HG03097 (cell line): ENCODE measurements around the gene USP43.
"Not testable (repeated sequence)": the region's sequence is repeated elsewhere in the genome, so short reads cannot be mapped to it uniquely, and the experiment has no call there.

ENCODE experiments used
- ATAC-seq: cut with Tn5 transposase; IDR thresholded peaks from one replicate; pipeline ENCODE4 v1.9.1; 2021; ENCODE audit not compliant: unreplicated experiment, low FRiP score

USP43 gene

DNA sequence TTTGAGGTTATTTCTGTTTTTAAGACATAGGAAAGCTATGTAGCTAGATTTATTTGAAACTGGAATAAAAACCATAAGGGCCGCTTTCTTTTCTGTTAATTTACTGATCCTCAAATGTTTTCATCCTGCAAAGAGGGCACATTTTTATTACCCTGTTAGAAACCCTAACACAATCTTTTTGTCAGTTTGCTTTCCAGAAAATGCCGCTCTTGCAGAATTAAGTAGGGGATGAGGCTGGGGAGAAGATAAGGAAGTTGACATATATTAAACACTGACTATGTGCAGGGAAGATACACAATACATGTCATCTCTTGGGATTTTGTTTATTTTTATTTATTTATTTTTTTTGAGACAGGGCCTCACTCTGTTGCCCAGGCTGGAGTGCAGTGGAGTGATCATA, 15.7 kb downstream of the USP43 start:
- ATAC-seq: no peak

DNA sequence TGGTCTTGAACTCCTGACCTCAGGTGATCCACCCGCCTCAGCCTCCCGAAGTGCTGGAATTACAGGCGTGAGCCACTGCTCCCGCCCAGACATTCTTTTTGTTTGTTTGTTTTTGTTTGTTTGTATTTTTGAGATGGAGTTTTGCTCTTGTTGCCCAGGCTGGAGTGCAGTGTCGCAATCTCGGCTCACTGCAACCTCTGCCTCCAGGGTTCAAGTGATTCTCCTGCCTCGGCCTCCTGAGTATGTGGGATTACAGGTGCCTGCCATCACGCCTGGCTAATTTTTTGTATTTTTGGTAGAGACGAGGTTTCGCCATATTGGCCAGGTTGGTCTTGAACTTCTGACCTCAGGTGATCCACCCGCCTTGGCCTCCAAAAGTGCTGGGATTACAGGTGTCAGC, 18.2 kb downstream of the USP43 start:
- not testable (repeated sequence) for ATAC-seq

DNA sequence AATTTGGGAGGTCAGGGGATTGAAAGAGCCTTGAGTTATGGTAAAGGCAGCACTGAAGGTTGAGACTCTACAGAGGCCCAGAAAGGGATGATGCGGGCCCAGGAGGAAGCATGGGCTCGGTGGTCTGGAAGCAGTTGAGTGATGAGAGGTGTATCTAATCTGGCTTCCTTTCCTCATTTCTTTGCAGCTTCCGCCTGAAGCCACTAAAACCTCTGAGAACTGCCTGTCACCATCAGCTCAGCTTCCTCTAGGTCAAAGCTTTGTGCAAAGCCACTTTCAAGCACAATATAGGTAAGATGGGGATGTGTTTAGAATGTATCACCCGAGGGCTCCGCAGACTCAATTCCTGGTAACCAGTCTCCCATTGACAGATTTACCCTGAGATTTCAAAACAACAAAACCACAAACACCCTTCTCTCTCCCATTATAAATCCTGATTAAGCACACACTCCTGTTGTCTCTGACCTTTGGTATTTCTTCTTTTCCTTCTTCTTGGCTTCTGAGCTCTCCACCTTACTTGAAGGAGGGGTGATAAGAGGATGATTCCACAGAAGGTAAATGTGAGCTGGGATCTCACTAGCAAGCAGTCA, 21.2 kb downstream of the USP43 start:
- no peak for ATAC-seq

DNA sequence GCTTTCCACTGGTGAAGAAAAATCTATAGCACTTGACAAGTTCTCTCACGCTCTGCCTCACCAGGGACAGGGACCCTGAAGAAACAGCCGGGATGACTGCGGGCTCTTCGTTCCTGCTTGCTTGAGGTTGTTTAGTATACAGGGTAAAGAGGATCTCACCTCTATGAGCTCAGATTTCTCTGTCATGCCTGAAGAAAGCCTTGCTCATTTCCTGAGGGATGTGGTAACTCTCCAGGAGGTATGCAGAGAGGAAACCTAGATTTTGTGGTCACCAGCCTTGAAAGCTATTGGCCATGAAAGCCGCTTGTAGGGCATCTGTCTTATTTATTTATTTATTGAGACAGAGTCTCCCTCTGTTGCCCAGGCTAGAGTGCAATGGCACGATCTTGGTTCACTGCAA, 23.2 kb downstream of the USP43 start:
- no peak for ATAC-seq

DNA sequence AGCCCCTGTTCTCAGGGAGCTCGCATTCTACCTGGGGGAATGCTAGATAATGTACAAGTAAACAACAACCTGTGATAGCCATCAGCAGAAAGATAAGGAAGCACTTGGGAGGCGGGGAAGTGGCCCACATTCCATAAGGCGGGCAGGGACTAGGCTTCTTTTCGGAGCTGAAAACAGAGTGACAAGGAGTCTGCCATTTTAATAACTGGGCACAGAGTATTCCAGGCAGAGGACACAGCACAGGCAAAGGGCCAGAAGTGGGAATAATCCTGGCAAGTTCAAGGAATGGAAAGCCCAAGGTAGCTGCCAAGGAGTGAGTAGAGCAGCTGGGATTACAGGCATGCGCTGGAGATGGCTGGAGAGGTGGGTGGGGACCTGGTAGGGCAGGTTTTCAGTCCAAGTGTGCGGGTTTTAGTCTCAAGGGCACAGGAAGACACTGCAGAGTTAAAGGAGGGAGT, 24.3 kb downstream of the USP43 start:
- ATAC-seq: no peak

DNA sequence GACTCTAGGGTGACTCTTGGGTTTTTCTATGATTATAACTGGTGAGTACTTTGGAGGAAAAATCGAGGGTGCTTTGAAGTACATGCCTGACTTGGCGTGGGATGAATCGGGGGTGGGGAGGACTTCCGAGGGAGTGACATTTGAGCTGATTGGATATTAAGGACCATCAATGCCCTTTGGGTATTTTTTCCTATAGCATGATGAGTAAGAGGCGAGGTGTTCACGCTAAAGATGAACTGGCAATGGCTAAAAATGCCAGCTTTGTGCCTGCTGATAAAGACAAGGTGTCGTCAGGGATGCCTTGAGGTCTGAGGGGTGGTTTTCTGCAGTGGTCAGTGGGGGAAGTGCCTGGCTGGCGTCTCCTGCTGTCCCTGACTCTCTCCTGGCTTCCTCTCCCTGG, 25.3 kb downstream of the USP43 start:
- ATAC-seq: no peak

DNA sequence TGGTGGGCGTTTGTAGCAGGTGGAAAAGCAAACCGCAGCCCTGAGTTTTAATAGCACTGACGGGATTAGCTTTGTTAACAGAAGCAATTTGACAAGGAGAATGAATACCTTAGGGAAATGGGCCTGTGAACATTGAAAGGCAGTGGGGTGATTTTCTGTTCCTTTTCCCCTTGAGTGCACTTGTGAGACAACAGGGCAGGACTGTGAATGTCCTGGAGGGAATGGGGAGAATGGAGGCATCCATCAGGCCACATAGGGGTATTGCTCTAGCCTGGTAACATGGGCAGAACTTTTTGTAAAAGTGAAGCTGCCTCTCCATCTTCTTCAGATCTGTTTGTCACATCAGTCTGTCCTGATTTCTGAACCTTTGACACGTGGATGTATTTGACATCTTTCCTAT, 26.2 kb downstream of the USP43 start:
- ATAC-seq: no peak

DNA sequence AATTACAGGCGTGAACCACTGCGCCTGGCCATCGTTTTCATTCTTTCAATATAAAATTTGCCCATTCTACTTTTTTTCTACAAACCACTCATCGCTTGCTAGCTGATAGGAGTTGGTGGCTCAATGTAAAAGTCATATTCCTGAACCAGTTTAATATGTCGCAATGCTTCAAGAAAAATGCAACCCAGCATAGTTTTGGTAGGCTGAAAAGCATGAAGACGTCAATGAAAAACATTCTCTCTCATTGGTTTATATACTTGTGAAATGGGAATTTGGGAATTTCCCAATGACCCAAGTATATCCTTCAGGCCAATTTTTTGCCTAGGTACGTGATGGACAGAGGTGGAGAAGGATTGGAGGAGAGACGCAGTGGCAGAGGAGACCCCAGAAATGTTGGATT, 26.9 kb downstream of the USP43 start:
- no peak for ATAC-seq

DNA sequence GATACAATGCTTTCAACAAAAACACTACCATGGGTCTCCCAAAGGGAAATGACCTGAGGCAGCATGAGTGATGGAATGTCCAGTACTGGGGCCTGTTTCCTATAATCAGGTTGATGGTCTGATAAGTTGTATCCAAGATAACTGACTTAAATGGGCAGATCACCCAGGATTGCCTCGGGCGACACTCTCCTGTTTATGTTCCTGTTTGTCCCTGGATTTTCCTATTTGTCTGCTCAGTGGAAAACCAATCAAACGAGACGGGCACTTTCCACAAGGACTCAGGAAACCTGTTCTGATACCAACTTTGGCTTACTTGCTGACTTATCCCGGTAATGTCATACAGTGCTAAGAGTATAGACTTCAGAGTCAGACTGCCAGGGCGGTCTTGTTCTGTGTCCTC, 27.4 kb downstream of the USP43 start:
- no peak for ATAC-seq

DNA sequence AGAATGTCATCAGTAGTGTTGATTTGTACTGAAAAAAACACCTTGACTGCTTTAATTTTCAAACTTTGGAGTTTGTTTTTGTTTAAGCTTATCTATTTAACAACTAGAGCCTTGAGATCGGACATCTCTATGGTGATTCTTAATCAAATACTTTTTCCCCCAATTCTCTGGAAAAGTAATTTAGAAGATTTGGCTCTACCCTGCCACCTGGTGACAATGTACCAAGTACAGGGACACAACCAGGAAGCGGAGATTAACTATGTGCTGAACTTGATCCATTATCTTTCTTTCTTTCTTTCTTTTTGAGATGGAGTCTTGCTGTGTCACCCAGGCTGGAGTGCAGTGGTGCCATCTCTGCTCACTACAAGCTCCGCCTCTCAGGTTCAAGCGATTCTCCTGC, 30.8 kb downstream of the USP43 start:
- no peak for ATAC-seq

DNA sequence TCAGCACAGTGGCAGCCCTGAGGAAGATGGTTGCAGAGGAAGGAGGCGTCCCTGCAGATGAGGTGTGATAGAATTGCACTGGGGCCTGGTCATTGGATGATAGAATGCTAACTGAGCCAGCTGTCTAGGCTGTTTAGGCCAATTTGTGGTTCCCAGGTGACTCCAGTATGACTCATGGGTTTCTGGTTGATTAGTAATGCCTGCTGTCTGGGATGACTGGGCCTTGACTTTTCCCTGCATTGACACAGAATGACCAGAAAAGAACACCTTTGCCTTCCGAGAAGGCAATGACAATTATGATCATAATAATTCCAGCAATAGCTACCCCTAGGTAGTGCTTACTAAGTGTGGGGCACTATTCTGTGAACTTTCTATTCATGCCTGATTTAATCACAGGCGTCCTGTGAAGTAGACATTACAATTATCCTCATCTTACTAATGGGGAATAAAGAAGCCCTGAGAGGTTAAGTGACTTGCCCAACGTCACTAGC, 31.5 kb downstream of the USP43 start:
- ATAC-seq: no peak

DNA sequence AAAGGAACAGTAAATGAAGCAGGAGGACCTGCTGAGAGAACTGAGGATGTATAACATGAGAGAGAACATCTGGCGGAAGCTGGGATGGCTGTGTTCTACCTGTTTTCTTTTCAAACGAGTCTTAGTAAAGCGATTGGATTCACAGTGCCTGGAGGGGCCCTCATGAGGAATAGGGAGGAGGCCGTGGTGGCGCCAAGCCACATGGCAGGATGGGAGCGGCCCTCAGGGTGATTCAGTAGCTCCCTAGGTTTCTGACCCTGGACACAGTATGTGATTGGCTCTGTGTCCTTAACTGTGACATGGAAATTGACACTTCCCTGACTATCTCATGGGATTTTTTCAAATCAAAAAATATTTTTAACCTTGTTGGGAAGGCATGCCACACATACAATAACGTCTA, 32.1 kb downstream of the USP43 start:
- no peak for ATAC-seq

DNA sequence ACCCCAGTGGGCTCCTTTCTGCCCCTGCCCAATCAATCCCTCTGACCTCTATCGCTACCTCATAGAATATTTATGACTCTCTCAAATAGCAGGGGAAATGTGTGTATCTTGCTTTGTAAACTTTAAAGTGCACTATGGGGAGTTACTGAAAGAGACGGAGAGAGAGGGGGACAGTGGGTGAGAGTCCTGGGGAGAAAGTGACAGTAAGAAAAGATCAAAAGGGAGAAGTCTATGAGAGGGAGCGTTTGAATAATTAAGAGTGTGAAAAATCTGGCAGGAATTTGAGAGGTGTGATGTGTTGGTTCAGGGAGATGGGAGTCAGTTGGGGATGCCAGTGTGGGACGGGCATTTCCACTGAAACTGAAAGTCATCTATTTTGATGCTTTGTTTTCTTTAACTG, 32.6 kb downstream of the USP43 start:
- ATAC-seq: no peak

DNA sequence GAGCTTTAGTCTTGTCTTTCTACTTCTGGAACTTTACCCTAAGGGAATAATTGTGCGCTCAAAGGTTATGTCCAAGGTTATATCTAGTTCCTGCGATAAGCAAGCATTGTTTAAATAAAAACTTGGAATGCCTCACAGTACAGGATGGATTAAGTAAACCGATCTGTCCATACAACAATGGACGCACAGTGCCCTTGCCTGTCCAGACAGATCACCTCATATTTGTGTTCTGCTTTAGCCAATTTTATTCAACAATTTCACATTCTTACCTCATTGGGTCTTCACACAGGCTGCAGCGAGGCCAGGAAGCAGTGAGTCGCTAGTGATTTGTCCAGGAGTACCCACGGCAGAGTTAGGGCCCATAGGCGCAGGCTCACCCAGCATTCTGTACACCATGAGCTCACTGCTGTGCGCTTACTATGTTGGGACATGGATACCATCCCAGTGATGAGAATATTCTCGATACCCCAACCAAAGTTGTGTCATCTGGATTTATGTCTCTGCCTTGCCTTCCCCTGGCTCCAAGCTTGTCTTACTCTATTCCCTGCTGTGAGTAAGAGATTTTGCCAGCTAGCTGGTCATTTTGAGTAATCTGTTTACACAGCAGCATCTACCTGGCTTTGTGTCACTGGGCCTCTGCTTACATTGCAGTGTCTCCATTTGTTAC, 39.8 kb downstream of the USP43 start:
- ATAC-seq: no peak

DNA sequence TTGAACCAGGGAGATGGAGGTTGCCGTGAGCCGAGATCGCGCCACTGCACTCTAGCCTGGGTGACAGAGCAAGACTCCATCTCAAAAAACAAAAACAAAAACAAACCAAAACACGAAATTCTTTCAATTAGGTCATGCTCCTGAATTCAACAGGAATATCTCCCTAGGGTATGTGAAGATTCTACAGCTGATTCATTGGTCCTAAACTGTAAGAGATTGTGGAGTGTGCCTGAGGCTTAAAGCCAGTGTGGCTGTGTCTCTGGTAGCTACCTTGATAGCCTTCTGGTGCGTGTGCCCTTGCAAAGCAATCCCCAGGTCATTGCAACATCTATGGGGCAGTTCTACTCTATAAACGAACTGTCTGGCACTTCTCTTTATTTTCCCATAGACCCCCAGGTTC, 48.4 kb downstream of the USP43 start:
- ATAC-seq: no peak

DNA sequence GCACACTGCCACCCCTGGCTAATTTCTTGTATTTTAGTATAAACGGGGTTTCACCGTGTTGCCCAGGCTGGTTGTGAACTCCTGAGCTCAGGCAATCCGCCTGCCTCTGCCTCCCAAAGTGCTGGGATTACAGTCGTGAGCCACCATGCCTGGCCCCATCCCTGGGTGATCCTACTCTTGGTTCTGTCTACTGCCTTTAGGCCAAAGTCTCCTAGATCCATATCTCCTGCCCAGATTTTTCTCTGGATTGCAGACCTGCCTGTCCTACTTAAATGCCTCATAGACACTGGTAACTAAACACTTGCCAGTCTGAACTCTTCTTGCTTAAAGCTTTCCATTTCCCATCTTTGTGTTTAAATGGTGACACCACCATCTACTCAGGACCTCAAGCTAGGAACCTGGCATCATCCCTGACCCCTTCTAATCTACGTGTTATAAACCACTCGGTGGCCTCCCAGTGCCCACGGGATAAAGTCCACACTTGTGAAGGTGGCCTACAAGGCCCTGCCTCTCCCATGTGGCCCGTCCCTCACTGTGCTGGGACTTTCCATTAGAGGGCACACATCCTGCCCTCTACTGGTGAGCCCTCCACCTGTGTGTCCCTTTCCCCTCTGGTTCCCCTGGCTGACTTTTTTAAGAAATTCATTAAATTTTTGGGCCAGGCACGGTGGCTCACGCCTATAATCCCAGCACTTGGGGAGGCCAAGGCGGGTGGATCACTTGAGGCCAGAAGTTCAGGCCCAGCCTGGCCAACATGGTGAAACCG, 51.1 kb downstream of the USP43 start:
- no peak for ATAC-seq

DNA sequence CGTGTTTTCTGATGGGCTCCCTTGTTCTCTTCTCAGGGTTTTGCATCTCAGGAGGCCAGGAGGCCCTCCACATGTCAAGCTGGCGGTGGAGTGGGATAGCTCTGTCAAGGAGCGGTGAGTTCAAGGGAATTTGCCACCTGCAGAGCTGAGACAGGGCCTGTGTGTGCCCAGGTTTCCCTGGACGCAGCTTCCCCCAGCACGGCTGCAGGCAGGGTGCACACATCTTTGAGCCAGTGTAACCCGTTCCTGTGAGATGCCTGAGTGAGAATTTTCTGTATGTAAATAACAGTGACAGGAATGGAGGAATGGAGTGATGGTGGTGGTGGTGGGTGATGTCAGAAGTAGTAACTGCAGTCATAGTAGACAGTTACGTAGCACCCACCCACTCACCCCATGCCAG, 54.8 kb downstream of the USP43 start:
- no peak for ATAC-seq

DNA sequence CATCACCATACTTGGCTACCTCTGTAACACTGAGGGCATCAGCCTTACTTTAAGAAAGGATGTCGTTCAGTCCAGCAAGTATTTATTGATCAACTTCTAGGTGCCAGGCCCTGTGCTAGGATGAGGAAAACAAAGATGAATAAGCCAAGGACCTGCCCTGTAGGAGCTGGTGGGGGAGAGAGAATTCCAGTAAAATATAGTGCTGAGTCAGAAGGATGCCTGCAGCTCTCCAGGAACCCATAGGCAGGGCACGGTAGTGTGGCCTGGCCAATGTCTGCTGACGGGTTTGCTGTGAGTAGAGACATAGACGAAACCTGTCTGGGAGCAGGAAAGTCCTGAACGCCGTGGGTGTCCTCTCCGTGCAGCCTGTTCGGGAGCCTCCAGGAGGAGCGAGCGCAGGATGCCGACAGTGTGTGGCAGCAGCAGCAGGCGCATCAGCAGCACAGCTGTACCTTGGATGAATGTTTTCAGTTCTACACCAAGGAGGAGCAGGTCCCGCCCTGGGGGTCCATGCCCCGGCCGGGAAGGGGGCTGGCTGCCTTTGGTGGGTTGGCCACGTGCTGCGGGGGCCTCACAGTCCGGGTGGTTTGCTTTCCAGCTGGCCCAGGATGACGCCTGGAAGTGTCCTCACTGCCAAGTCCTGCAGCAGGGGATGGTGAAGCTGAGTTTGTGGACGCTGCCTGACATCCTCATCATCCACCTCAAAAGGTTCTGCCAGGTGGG, 55.6 kb downstream of the USP43 start:
- ATAC-seq: no peak

DNA sequence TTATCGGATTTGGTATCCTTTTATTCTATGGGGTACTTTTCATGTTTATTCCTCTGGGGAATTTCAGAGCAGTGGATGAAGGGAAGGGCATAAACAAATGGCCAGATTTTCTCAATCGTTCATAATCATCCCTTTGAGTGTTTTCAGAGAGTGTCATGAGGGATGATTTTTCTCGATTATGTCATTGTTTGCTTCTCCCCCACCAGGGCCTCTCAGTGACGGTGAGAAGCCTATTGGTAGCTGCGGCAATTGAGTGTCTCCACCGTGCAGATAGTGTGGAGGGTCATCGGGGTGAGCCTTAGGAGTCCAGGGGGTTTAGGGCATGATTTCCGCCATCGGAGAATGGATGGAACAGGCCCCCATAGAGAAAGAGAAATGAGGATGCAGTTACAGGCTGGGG, 57.2 kb downstream of the USP43 start:
- no peak for ATAC-seq

DNA sequence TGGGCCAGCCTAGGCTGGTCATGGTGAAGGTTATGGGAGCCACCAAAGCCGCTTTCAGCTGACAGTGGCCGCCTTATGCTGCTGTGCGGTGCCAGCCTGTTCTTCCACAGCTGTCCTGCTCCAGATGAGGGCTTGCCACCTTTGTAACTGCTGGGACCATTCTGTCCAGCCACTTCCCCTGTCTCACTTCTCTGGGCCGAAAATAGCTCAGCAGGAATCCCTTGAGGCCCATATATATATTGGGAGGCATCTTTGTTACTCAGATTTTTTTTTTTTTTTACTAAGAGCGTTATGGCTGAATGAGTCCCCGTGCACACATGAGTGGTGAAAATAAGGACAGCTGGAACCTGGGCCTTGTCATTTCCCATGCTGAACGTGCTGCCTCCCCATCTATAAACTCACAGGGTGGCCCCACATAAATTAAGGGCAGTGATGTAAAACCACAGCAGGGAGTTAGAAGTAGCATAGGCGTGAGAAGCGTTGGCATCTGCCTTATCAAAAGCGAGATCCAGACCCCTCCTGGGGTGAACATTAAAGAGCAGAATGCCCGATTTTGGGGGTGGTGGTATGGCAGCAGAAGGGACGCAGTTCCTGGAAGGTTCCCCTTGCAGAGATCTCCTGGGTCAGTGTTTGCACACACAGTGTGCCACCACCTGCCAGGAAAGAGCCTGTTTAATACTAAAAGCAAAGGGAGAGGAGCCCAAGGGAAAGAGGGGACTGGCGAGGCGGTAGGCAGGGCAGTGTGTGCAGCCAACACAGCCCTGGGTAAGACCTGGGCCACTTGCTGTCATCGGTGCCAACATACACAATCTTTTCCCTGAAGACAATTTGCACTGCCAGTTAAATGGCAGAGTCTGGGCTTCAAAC, 57.8 kb downstream of the USP43 start:
- no peak for ATAC-seq
